Omental fat pad (tissue), 4 donors: Measurements from ENCODE around the gene GFRA1. TPM values are rescaled to one million over a fixed set of nuclear protein-coding genes. Genes with fewer than 3 reads are reported as not detected.

Experiments
- ATAC-seq: fragments of 150-250 bp; one replicate; pipeline ENCODE4 v1.9.1; 2016; ENCODE audit warnings: mild to moderate bottlenecking, moderate library complexity; ENCODE audit not compliant: low FRiP score
- DNase-seq: peaks from one replicate; pipeline ENCODE4 v3.0.0-alpha.2; 2019; ENCODE audit warnings: low spot score
- CTCF ChIP-seq, 3 donors: fragments of 450-650 bp; IDR thresholded peaks; one replicate each; pipeline ENCODE4 v1.5.1; 2016 to 2017; ENCODE audit warnings: antibody characterized with exemption in 3 of 3, mild to moderate bottlenecking in 3 of 3, moderate library complexity in 2 of 3
- total RNA-seq, 4 donors: library from RNA; depleted of rRNA; stranded (reverse); fragments of >200 nt; gene quantifications; one replicate each; pipeline ENCODE4 v1.1.0, GENCODE V29; 2016

The GFRA1 gene
- total RNA-seq, 4 donors from 2014 or later: 35.2 to 142 (median 61.8) TPM

- no peak for DNase-seq
- TF ChIP-seq CTCF (IDR thresholded peaks at IDR 0.05): no peak
- ATAC-seq: no peak
These were observed 157.9 kb downstream of the GFRA1 start for GRCh38 chr10:116115036-116115641.

- no peak for TF ChIP-seq CTCF (IDR thresholded peaks at IDR 0.05)
- no peak for DNase-seq
These were observed 159.1 kb downstream of the GFRA1 start for GRCh38 chr10:116113721-116114501.

GRCh38 chr10:116112232-116113231 is 160.5 kb downstream of the GFRA1 start:
- ATAC-seq (no peak), DNase-seq (no peak)
- TF ChIP-seq CTCF (IDR thresholded peaks at IDR 0.05): no peak

More at GRCh38 chr10:116113721-116114501, 159.1 kb downstream of the GFRA1 start:
- ATAC-seq: no peak

GRCh38 chr10:116111483-116112095 is 161.4 kb downstream of the GFRA1 start:
- ATAC-seq (no peak), DNase-seq (no peak)
- TF ChIP-seq CTCF (IDR thresholded peaks at IDR 0.05): no peak

- ATAC-seq: no peak
- DNase-seq: no peak
- no peak for TF ChIP-seq CTCF (IDR thresholded peaks at IDR 0.05)
These were observed 162.3 kb downstream of the GFRA1 start for GRCh38 chr10:116110736-116111135.

GRCh38 chr10:116109881-116110280 is 163.1 kb downstream of the GFRA1 start:
- DNase-seq (no peak), ATAC-seq (no peak)
- no peak for TF ChIP-seq CTCF (IDR thresholded peaks at IDR 0.05)
